C4-2B (cell line): ENCODE data around the gene RIMBP2.

ENCODE experiments used
- CTCF ChIP-seq: fragments of 450-650 bp; conservative IDR thresholded peaks from 2 replicates; pipeline ENCODE4 v1.5.1; 2017; ENCODE audit warnings: mild to moderate bottlenecking
- ZFX ChIP-seq: fragments of 450-650 bp; IDR thresholded peaks from 2 replicates; pipeline ENCODE4 v1.6.1; 2017

- TF ChIP-seq CTCF (no peak), ZFX (no peak)
Observed at GRCh38 chr12:130439250-130439649, 276.8 kb downstream of the RIMBP2 start.
